ENCODE results near the gene TRIM16.
"Not testable (repeated sequence)": the region's sequence is repeated elsewhere in the genome, so short reads cannot be mapped to it uniquely, and the experiment has no call there.

TRIM16 gene

GRCh38 chr17:15645099-15645941 is 38.8 kb downstream of the TRIM16 start:
- not testable (repeated sequence) for H3K4me3 ChIP-seq (ENCODE audit: low read depth, low read length); H2AFZ ChIP-seq (ENCODE audit: low read length, unreplicated experiment); H3K36me3 ChIP-seq (ENCODE audit: insufficient read depth, low read length); H3K27me3 ChIP-seq (ENCODE audit: insufficient read depth, low read length)
- Histone ChIP-seq H3K4me1 (ENCODE audit: control insufficient read depth, insufficient read depth, low read length, unreplicated experiment) (peaks cover 46% of the 10 kb centered on the region), H3K79me2 (ENCODE audit: control insufficient read depth, insufficient read depth, low read length, unreplicated experiment) (peaks cover 26% of the 10 kb centered on the region), H3K27ac (ENCODE audit: low read depth, low read length) (peak overlapping the region; percentile 90)

GRCh38 chr17:15642505-15643251 is 41.4 kb downstream of the TRIM16 start:
- H3K79me2 ChIP-seq (ENCODE audit: control insufficient read depth, insufficient read depth, low read length, unreplicated experiment); H3K4me3 ChIP-seq (ENCODE audit: low read depth, low read length); H3K36me3 ChIP-seq (ENCODE audit: insufficient read depth, low read length); H3K27me3 ChIP-seq (ENCODE audit: insufficient read depth, low read length); H2AFZ ChIP-seq (ENCODE audit: low read length, unreplicated experiment): not testable (repeated sequence)
- Histone ChIP-seq H3K4me1 (ENCODE audit: control insufficient read depth, insufficient read depth, low read length, unreplicated experiment) (peaks cover 25% of the 10 kb centered on the region), H3K27ac (ENCODE audit: low read depth, low read length) (peak overlapping the region; percentile 78)

- not testable (repeated sequence) for H3K79me2 ChIP-seq (ENCODE audit: control insufficient read depth, insufficient read depth, low read length, unreplicated experiment); H3K36me3 ChIP-seq (ENCODE audit: insufficient read depth, low read length); H3K27me3 ChIP-seq (ENCODE audit: insufficient read depth, low read length); H2AFZ ChIP-seq (ENCODE audit: low read length, unreplicated experiment); H3K4me3 ChIP-seq (ENCODE audit: low read depth, low read length)
- Histone ChIP-seq H3K4me1 (ENCODE audit: control insufficient read depth, insufficient read depth, low read length, unreplicated experiment) (peaks cover 25% of the 10 kb centered on the region), H3K27ac (ENCODE audit: low read depth, low read length) (peak overlapping the region; percentile 39; the same call in 1 of the 2 replicates)
Measured at GRCh38 chr17:15642014-15642413, 42.1 kb downstream of the TRIM16 start.

- not testable (repeated sequence) for H3K4me3 ChIP-seq (ENCODE audit: low read depth, low read length); H3K36me3 ChIP-seq (ENCODE audit: insufficient read depth, low read length); H3K27me3 ChIP-seq (ENCODE audit: insufficient read depth, low read length); H2AFZ ChIP-seq (ENCODE audit: low read length, unreplicated experiment); H3K79me2 ChIP-seq (ENCODE audit: control insufficient read depth, insufficient read depth, low read length, unreplicated experiment); H3K27ac ChIP-seq (ENCODE audit: low read depth, low read length)
- peaks cover 12% of the 10 kb centered on the region for H3K4me1 ChIP-seq (ENCODE audit: control insufficient read depth, insufficient read depth, low read length, unreplicated experiment)
Measured at GRCh38 chr17:15630930-15631453, 53.1 kb downstream of the TRIM16 start.

GRCh38 chr17:15629991-15630390 is 54.1 kb downstream of the TRIM16 start:
- not testable (repeated sequence) for H3K27me3 ChIP-seq (ENCODE audit: insufficient read depth, low read length); H2AFZ ChIP-seq (ENCODE audit: low read length, unreplicated experiment); H3K4me3 ChIP-seq (ENCODE audit: low read depth, low read length); H3K79me2 ChIP-seq (ENCODE audit: control insufficient read depth, insufficient read depth, low read length, unreplicated experiment); H3K36me3 ChIP-seq (ENCODE audit: insufficient read depth, low read length)
- Histone ChIP-seq H3K27ac (ENCODE audit: low read depth, low read length) (peak overlapping the region; percentile 78), H3K4me1 (ENCODE audit: control insufficient read depth, insufficient read depth, low read length, unreplicated experiment) (peaks cover 12% of the 10 kb centered on the region)

GRCh38 chr17:15623661-15624209 is 60.4 kb downstream of the TRIM16 start:
- H3K79me2 ChIP-seq (ENCODE audit: control insufficient read depth, insufficient read depth, low read length, unreplicated experiment); H3K36me3 ChIP-seq (ENCODE audit: insufficient read depth, low read length); H3K27ac ChIP-seq (ENCODE audit: low read depth, low read length); H2AFZ ChIP-seq (ENCODE audit: low read length, unreplicated experiment); H3K27me3 ChIP-seq (ENCODE audit: insufficient read depth, low read length); H3K4me1 ChIP-seq (ENCODE audit: control insufficient read depth, insufficient read depth, low read length, unreplicated experiment); H3K4me3 ChIP-seq (ENCODE audit: low read depth, low read length): not testable (repeated sequence)

GRCh38 chr17:15623255-15623654 is 60.9 kb downstream of the TRIM16 start:
- H3K4me3 ChIP-seq (ENCODE audit: low read depth, low read length); H3K79me2 ChIP-seq (ENCODE audit: control insufficient read depth, insufficient read depth, low read length, unreplicated experiment); H3K27me3 ChIP-seq (ENCODE audit: insufficient read depth, low read length); H3K4me1 ChIP-seq (ENCODE audit: control insufficient read depth, insufficient read depth, low read length, unreplicated experiment); H2AFZ ChIP-seq (ENCODE audit: low read length, unreplicated experiment); H3K27ac ChIP-seq (ENCODE audit: low read depth, low read length); H3K36me3 ChIP-seq (ENCODE audit: insufficient read depth, low read length): not testable (repeated sequence)

GRCh38 chr17:15622124-15622523 is 62.0 kb downstream of the TRIM16 start:
- not testable (repeated sequence) for H2AFZ ChIP-seq (ENCODE audit: low read length, unreplicated experiment); H3K27me3 ChIP-seq (ENCODE audit: insufficient read depth, low read length); H3K4me1 ChIP-seq (ENCODE audit: control insufficient read depth, insufficient read depth, low read length, unreplicated experiment); H3K4me3 ChIP-seq (ENCODE audit: low read depth, low read length); H3K27ac ChIP-seq (ENCODE audit: low read depth, low read length); H3K79me2 ChIP-seq (ENCODE audit: control insufficient read depth, insufficient read depth, low read length, unreplicated experiment); H3K36me3 ChIP-seq (ENCODE audit: insufficient read depth, low read length)

- H3K27me3 ChIP-seq (ENCODE audit: insufficient read depth, low read length); H3K4me1 ChIP-seq (ENCODE audit: control insufficient read depth, insufficient read depth, low read length, unreplicated experiment); H3K36me3 ChIP-seq (ENCODE audit: insufficient read depth, low read length); H3K27ac ChIP-seq (ENCODE audit: low read depth, low read length); H3K4me3 ChIP-seq (ENCODE audit: low read depth, low read length); H3K79me2 ChIP-seq (ENCODE audit: control insufficient read depth, insufficient read depth, low read length, unreplicated experiment); H2AFZ ChIP-seq (ENCODE audit: low read length, unreplicated experiment): not testable (repeated sequence)
Measured at GRCh38 chr17:15619331-15620058, 64.6 kb downstream of the TRIM16 start, which contains the start of gene FBXW10B. Gene FBXW10B (minus strand): TSS chr17:15619704. CDS start chr17:15619512, 192 bp downstream.

GRCh38 chr17:15616828-15617227 is 67.3 kb downstream of the TRIM16 start:
- not testable (repeated sequence) for H2AFZ ChIP-seq (ENCODE audit: low read length, unreplicated experiment); H3K79me2 ChIP-seq (ENCODE audit: control insufficient read depth, insufficient read depth, low read length, unreplicated experiment); H3K27ac ChIP-seq (ENCODE audit: low read depth, low read length)

More at GRCh38 chr17:15616828-15617227, 67.3 kb downstream of the TRIM16 start:
- H3K36me3 ChIP-seq (ENCODE audit: insufficient read depth, low read length); H3K27me3 ChIP-seq (ENCODE audit: insufficient read depth, low read length); H3K4me3 ChIP-seq (ENCODE audit: low read depth, low read length); H3K4me1 ChIP-seq (ENCODE audit: control insufficient read depth, insufficient read depth, low read length, unreplicated experiment): not testable (repeated sequence)
